Cerebellar nuclear complex (tissue), 1 donor: ENCODE results near the gene FARP2.
"Not testable (repeated sequence)": the region's sequence is repeated elsewhere in the genome, so short reads cannot be mapped to it uniquely, and the experiment has no call there.

ENCODE experiments used
- DNase-seq, 2 experiments: peaks; one replicate each; lab custom pipeline; 2025; lab: John Stamatoyannopoulos, UW

Gene FARP2

GRCh38 chr2:241364781-241365180 lies 8.7 kb downstream of the FARP2 start:
- DNase-seq, result no peak

GRCh38 chr2:241366678-241367077 lies 10.6 kb downstream of the FARP2 start:
- no peak for DNase-seq

GRCh38 chr2:241368643-241369042 lies 12.6 kb downstream of the FARP2 start:
- DNase-seq, result no peak

GRCh38 chr2:241372361-241372992 lies 16.4 kb downstream of the FARP2 start:
- no peak for DNase-seq

- DNase-seq, result peak; percentile 81 to 92
These were observed 17.4 kb downstream of the FARP2 start for GRCh38 chr2:241373446-241373845.

- DNase-seq, result not testable (repeated sequence)
These were observed 17.8 kb downstream of the FARP2 start for GRCh38 chr2:241373906-241374305.

- no peak for DNase-seq
These were observed 19.2 kb downstream of the FARP2 start for GRCh38 chr2:241375300-241375699.

- no peak for DNase-seq
These were observed 20.7 kb downstream of the FARP2 start for GRCh38 chr2:241376808-241377207.

GRCh38 chr2:241378816-241379215 lies 22.7 kb downstream of the FARP2 start:
- DNase-seq, result no peak

- DNase-seq, result no peak
These were observed 23.7 kb downstream of the FARP2 start for GRCh38 chr2:241379481-241380480.

- no peak for DNase-seq
These were observed 25.8 kb downstream of the FARP2 start for GRCh38 chr2:241381872-241382271.

- DNase-seq, result not testable (repeated sequence)
These were observed 29.4 kb downstream of the FARP2 start for GRCh38 chr2:241385450-241385849.

GRCh38 chr2:241386519-241386918 lies 30.4 kb downstream of the FARP2 start:
- no peak for DNase-seq

GRCh38 chr2:241389697-241390096 lies 33.6 kb downstream of the FARP2 start:
- DNase-seq, result no peak

- DNase-seq, result peak in 1 of 2 experiments; percentile 85
These were observed 34.5 kb downstream of the FARP2 start for GRCh38 chr2:241390301-241391206.

GRCh38 chr2:241391892-241392665 lies 36.0 kb downstream of the FARP2 start:
- no peak for DNase-seq

- not testable (repeated sequence) for DNase-seq
These were observed 36.7 kb downstream of the FARP2 start for GRCh38 chr2:241392753-241393152.

GRCh38 chr2:241393524-241394196 lies 37.6 kb downstream of the FARP2 start:
- DNase-seq, result no peak

- DNase-seq, result not testable (repeated sequence)
These were observed 40.7 kb downstream of the FARP2 start for GRCh38 chr2:241396809-241397208.
